Fibroblast of lung (primary cell): ENCODE measurements around the gene CAPN2. TPM values are rescaled to one million over a fixed set of nuclear protein-coding genes. Genes with fewer than 3 reads are reported as not detected.

ENCODE experiments used
- DNase-seq, 2 donors: peaks; one replicate each; pipeline versions ENCODE4 v3.0.0 to v3.0.0-alpha.2; 2010; ENCODE audit warnings: low read depth in 2 of 2
- H2AFZ ChIP-seq: 2 replicates; pipeline ENCODE4 v1.5.1; 2012; ENCODE audit warnings: low read length, control low read depth, inconsistent platforms
- H3K27ac ChIP-seq: 2 replicates; pipeline ENCODE4 v1.5.1; 2011; ENCODE audit warnings: low read length, control low read depth; ENCODE audit not compliant: insufficient read depth
- H3K27me3 ChIP-seq: 2 replicates; pipeline ENCODE4 v1.5.1; 2011; ENCODE audit warnings: mild to moderate bottlenecking, low read length; ENCODE audit not compliant: control insufficient read depth, insufficient read depth
- H3K36me3 ChIP-seq: 2 replicates; pipeline ENCODE4 v1.5.1; 2011; ENCODE audit warnings: low read length; ENCODE audit not compliant: control insufficient read depth, insufficient read depth
- H3K4me1 ChIP-seq: 2 replicates; pipeline ENCODE4 v1.5.1; 2011; ENCODE audit warnings: low read length; ENCODE audit not compliant: control insufficient read depth, insufficient read depth; ENCODE audit errors: extremely low read depth
- H3K4me2 ChIP-seq: 2 replicates; pipeline ENCODE4 v1.5.1; 2011; ENCODE audit warnings: low read length, control low read depth; ENCODE audit not compliant: insufficient read depth; ENCODE audit errors: extremely low read depth
- H3K4me3 ChIP-seq, 4 experiments: fragments of 200-600 bp in 1 of 4; sonication (generic) in 1 of 4; replicated peaks in 1 of 4; 2 replicates each; pipeline ENCODE4 v1.5.1; 2011 to 2016; ENCODE audit warnings: low read length in 4 of 4, low read depth in 3 of 4, mild to moderate bottlenecking in 3 of 4, control low read depth in 2 of 4, inconsistent platforms in 1 of 4, mixed read lengths in 1 of 4; ENCODE audit not compliant: insufficient read depth in 1 of 4; ENCODE audit errors: control extremely low read depth in 1 of 4
- H3K79me2 ChIP-seq: 2 replicates; pipeline ENCODE4 v1.5.1; 2012; ENCODE audit warnings: mild to moderate bottlenecking, low read length, inconsistent platforms; ENCODE audit not compliant: control insufficient read depth, insufficient read depth
- H3K9ac ChIP-seq: 2 replicates; pipeline ENCODE4 v1.5.1; 2011; ENCODE audit warnings: mild to moderate bottlenecking, low read length, control low read depth; ENCODE audit not compliant: insufficient read depth
- H3K9me3 ChIP-seq: 2 replicates; pipeline ENCODE4 v1.5.1; 2012; ENCODE audit warnings: low read depth, low read length; ENCODE audit not compliant: control insufficient read depth, insufficient read depth
- H4K20me1 ChIP-seq: 2 replicates; pipeline ENCODE4 v1.5.1; 2011; ENCODE audit warnings: low read length; ENCODE audit not compliant: control insufficient read depth, insufficient read depth; ENCODE audit errors: extremely low read depth
- CTCF ChIP-seq, 2 donors: IDR thresholded peaks in 1 of 2; conservative IDR thresholded peaks in 1 of 2; 1 replicate in 1 of 2; 2 replicates in 1 of 2; pipeline ENCODE4 v1.5.1; 2011 to 2012; ENCODE audit warnings: low read length in 2 of 2, control low read depth in 1 of 2, inconsistent platforms in 1 of 2, low read depth in 1 of 2, mild to moderate bottlenecking in 1 of 2
- EZH2 ChIP-seq: IDR thresholded peaks from 2 replicates; pipeline ENCODE4 v1.5.1; 2012; ENCODE audit warnings: low read length, control low read depth, mild to moderate bottlenecking; ENCODE audit errors: missing control alignments
- polyA plus RNA-seq, 2 donors: library from polyadenylated mRNA; depleted of rRNA in 1 of 2; stranded (reverse) in 1 of 2; unstranded in 1 of 2; fragments of >200 nt; gene quantifications; 2 replicates each; pipeline ENCODE4 v1.2.1, GENCODE V29; 2011 to 2012; ENCODE audit warnings: missing spikeins in 1 of 2
- total RNA-seq: library from RNA; depleted of rRNA; stranded (reverse); fragments of >200 nt; gene quantifications from 2 replicates; pipeline ENCODE4 v1.2.1, GENCODE V29; 2014

CAPN2 gene
- total and polyA plus RNA-seq, 2 donors (not counting 1 experiment from before 2014, with no cell fraction given): 387 to 488 TPM

GRCh38 chr1:223670458-223671159, 41.7 kb upstream of the CAPN2 start:
- no peak overlapping the region for H2AFZ ChIP-seq
- no peaks in the 10 kb centered on the region for H3K79me2 ChIP-seq
- no peaks in the 10 kb centered on the region for H4K20me1 ChIP-seq
- no peaks in the 10 kb centered on the region for H3K27me3 ChIP-seq
- H3K36me3 ChIP-seq: no peaks in the 10 kb centered on the region
- DNase-seq: peak; percentile 39 to 45
- H3K9ac ChIP-seq: no peak overlapping the region
- H3K4me3 ChIP-seq: no peak overlapping the region
- H3K4me1 ChIP-seq: peaks cover 4% of the 10 kb centered on the region
- no peak overlapping the region for H3K4me2 ChIP-seq
- H3K9me3 ChIP-seq: no peaks in the 10 kb centered on the region
- no peak overlapping the region for H3K27ac ChIP-seq
- TF ChIP-seq EZH2 (no peak), CTCF (conservative IDR thresholded peaks at IDR 0.05 in 1 of 2, IDR thresholded peaks at IDR 0.05 in 1 of 2; ENCODE audit: low read depth in 1 of 2, low read length in 2 of 2) (peak; percentile 45 to 53)

- Histone ChIP-seq H4K20me1 (no peaks in the 10 kb centered on the region), H3K79me2 (no peaks in the 10 kb centered on the region), H3K9ac (no peak overlapping the region), H3K27me3 (peaks cover 4% of the 10 kb centered on the region), H3K4me2 (no peak overlapping the region), H3K27ac (no peak overlapping the region), H3K9me3 (no peaks in the 10 kb centered on the region), H3K36me3 (no peaks in the 10 kb centered on the region), H3K4me1 (peaks cover 4% of the 10 kb centered on the region), H3K4me3 (no peak overlapping the region), H2AFZ (no peak overlapping the region)
- TF ChIP-seq EZH2 (no peak), CTCF (conservative IDR thresholded peaks at IDR 0.05 in 1 of 2, IDR thresholded peaks at IDR 0.05 in 1 of 2; ENCODE audit: low read depth in 1 of 2, low read length in 2 of 2) (no peak)
- DNase-seq: no peak
These were observed 38.0 kb upstream of the CAPN2 start for GRCh38 chr1:223674119-223674890.

GRCh38 chr1:223678841-223679240, 33.5 kb upstream of the CAPN2 start:
- H3K9me3 ChIP-seq: no peaks in the 10 kb centered on the region
- no peak overlapping the region for H3K9ac ChIP-seq
- no peak overlapping the region for H3K4me3 ChIP-seq
- no peaks in the 10 kb centered on the region for H4K20me1 ChIP-seq
- no peaks in the 10 kb centered on the region for H3K36me3 ChIP-seq
- no peak overlapping the region for H3K27ac ChIP-seq
- peaks cover 13% of the 10 kb centered on the region for H3K27me3 ChIP-seq
- no peak for DNase-seq
- H3K4me1 ChIP-seq: no peaks in the 10 kb centered on the region
- H2AFZ ChIP-seq: no peak overlapping the region
- TF ChIP-seq CTCF (conservative IDR thresholded peaks at IDR 0.05 in 1 of 2, IDR thresholded peaks at IDR 0.05 in 1 of 2; ENCODE audit: low read depth in 1 of 2, low read length in 2 of 2) (no peak), EZH2 (no peak)
- H3K79me2 ChIP-seq: no peaks in the 10 kb centered on the region
- H3K4me2 ChIP-seq: no peak overlapping the region
